HG03378 (cell line): ENCODE measurements around the gene USHBP1.

Experiments used
- ATAC-seq: cut with Tn5 transposase; IDR thresholded peaks from one replicate; pipeline ENCODE4 v1.9.1; 2021; ENCODE audit warnings: mild to moderate bottlenecking, moderate library complexity; ENCODE audit not compliant: unreplicated experiment

Gene USHBP1

GRCh38 chr19:17266589-17266974, 2.0 kb upstream of the USHBP1 start:
- peak; percentile 33 for ATAC-seq

- ATAC-seq: no peak
Measured at GRCh38 chr19:17266026-17266425, 1.5 kb upstream of the USHBP1 start.

- ATAC-seq: no peak
Measured at GRCh38 chr19:17263712-17264640, 569 bp downstream of the USHBP1 start.

DNA sequence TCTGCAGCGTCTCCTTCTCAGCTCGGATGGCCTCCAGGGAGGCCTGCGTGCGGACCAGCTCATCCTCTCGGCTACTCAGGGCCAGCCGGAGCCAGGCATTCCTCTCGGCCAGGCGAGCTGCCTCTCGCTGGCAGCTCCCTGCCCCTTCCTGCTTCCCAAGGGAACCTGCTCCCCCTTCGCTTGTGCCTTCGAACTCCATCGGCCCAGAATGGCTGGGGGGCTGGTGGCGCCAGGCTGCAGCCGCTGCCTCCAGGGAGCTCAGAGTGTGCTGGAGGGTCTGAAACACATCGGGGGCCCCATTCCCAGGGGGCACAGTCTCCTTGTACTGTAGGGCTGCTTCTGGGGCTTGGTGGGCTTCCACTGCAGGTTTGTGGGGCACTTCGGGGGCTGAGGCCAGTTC, 2.0 kb downstream of the USHBP1 start:
- ATAC-seq: no peak

DNA sequence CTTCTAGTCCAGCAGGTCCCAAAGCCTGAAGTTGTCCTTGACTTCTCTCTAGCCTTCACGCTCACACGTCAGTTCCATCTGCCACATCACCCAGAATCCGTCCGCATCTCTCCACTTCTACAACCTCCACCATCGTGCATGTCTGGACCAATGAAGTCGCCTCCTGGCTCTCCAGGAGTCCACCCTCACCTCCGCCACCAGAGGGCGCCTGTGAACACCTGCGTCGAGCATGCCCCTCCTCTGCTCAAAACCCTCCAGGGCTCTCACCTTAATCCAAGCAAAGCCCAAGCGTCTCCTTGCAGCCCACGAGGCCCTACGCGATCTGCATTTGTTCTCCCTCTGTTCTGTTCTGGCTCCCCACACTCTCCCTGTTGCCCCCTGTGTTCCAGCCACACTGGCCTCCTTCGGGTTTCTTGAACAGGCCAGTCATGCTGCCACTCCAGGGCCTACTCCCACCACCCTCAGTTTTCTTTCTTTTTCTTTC, 3.7 kb downstream of the USHBP1 start:
- ATAC-seq: peak; percentile 60

DNA sequence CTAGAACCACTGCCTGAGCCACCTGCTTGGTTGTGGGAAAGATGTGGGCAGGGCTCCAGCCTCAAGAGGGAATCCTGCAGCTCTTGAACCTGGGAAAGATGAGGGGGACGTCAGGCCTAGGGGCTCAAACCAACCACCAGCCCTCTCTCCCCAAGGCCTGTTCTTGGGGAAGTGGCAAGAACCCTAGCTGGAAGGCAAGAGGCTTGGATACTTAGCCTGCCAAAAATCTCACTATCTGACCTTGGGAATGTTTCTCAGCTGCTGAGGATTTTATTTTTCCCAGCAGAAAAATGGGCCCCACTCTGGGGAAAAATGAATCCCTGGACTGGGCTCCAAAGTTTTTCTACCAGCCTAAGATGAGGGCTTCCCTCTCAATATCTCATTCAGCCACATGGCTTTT, 4.6 kb downstream of the USHBP1 start:
- no peak for ATAC-seq

- ATAC-seq: no peak
Measured at GRCh38 chr19:17259118-17259780, 5.3 kb downstream of the USHBP1 start.

DNA sequence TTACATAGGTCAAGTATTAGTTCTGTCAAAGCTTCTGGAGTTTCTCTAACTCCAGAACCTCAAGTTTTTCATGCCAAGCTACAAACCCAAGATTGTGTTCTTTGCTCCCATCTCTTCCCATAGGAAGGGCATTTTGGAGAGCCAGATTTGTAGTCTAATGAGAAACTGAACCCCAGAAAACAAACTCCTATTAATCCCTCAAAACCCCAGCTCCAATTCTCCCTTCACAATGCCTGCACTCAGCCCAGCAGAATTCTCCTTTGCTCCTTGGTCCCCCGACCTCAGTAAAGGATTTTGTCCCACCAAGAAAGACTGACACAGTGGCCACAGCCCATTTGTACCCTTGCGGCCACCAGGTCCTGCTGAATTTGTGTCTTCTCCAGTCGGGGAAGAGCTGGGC, 8.4 kb downstream of the USHBP1 start:
- ATAC-seq: no peak

DNA sequence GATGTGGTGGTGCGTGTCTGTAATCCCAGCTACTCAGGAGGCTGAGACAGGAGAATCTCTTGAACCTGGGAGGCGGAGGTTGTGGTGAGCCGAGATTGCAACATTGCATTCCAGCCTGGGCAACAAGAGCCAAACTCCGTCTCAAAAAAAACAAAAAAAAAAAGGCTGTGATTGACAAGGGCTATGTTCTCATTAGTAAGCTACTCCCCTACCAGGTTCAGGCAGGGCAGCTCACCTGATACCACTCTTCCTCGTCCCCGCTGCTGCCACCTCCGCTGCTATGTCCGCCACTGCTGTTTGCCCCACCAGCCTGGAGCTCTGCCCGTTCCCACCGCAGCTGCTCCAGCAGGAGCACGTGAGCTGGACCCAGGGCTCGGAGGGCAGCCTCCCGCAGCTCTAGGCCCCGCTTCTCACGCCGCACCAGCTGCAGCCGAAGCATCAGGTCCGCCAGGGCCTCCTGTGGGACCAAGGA, 9.4 kb downstream of the USHBP1 start:
- ATAC-seq: no peak

DNA sequence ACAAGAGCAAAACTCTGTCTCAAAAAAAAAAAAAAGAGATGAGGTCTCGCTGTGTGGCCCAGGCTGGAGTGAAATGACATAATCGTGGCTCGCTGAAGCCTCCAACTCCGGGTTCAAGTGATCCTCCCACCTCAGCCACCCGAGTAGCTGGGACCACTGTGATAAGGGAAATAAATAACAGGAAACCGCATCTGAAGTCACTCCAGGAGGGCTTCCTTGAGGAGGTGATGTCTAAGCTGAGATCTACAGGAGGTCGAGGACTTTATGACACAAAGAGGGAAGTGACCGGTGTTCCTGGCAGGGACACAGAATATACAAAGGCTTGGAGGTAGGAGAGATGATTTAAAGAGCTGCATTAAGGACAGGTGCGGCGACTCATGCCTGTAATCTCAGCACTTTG, 9.9 kb downstream of the USHBP1 start:
- ATAC-seq: no peak

GRCh38 chr19:17249887-17250548, 14.5 kb downstream of the USHBP1 start:
- ATAC-seq: no peak

DNA sequence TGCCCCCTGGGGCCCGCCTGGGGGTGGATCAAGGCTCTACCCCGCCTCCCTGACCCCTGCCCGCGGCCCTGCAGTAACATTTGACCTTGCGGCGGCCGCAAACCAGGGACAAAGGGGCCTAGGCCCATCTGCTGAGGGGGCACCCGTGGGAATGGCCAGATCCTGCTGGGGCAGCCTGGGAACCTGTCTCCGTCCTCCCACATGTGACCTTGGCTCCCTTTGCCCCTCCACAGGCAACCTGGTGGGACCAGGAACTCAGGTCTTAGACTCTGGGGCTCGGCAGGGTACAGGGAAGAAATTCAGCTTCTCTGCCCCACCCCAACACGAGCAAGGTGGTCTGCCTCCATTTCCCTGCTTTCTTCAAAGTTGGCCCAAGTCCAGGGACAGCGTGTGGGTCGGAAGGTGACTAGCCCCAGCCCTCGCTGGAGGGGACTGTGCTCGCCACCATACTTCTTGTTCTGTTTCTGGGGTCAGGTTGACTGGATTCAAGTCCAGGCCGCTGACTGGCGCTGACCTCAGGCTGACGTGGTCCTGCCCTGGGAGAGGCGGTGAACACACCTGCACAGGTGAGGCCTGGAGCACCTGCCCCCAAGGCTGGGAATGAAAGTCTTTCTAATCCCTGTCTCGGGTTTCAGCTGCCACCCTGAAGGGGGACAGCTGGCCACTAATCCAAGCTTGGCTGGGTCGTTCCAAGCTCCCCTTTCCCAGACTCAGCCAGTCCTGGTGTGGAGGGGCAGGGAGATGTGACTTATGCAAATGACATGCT, 16.4 kb downstream of the USHBP1 start:
- no peak for ATAC-seq

DNA sequence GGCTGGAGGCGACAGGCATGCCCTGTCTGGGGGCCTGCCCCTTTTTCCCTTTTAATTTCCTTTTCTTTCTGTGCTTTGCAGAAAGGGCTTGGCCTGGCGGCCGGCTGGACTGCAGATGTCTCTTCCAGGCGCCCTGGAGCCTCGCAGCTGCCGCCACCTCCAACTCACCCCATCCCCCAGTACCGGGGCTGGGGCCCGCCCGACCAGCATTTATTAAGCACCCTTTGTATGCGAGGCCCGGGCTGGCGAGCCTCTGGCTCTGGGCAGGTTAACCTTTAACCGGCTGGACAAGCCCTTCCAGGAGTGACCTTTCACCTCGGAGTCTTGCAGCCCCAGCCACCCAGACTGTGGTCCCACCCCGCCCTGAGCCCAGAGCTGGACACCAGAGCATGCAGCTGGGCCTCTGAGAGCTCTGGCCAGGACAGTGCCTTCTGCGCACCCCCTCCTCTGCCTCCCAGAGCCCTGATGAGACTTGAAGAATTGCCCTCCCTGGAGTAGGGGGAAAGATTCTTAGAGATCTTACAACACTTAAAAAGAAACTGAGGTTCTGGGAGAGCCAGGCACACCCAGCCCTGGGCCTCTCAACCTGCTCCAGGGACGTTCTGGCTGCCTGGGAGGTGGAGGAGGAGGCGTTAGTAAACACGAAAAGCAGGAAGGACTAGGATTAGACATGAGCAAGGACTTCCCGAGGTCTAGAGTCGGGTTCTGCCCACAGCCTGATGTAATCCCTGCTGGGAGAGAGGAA, 17.7 kb downstream of the USHBP1 start:
- ATAC-seq: no peak

DNA sequence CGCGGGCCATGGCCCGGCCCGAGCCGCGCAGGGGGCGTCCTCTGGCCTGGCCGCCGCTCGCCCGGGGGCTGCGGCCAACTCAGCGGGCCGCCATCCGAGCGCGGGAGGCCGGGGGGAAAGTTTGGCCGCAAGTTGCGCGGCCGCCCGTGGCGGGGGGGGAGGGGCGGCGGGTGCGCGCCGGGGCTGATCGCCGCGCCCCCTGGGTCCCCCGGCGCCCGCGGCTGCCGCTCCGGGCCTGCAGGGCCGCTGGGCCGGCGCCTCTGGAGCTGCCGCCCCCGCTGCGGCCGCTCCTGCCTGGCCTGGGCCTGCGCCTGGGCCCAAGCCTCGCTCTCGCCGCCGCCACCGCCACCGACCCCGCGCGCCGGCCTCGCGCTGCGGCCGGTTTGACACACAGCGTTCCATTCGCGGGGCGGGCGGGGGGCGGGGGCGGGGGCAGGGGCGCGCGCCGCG, 19.0 kb downstream of the USHBP1 start, which contains the start of gene NR2F6:
TSS of gene NR2F6 (minus strand) at position 385 of the 450 bp plus-strand sequence. CDS start 699 bp downstream, outside the sequence.
- ATAC-seq: no peak

- no peak for ATAC-seq
Measured at GRCh38 chr19:17244618-17245534, 19.7 kb downstream of the USHBP1 start.

DNA sequence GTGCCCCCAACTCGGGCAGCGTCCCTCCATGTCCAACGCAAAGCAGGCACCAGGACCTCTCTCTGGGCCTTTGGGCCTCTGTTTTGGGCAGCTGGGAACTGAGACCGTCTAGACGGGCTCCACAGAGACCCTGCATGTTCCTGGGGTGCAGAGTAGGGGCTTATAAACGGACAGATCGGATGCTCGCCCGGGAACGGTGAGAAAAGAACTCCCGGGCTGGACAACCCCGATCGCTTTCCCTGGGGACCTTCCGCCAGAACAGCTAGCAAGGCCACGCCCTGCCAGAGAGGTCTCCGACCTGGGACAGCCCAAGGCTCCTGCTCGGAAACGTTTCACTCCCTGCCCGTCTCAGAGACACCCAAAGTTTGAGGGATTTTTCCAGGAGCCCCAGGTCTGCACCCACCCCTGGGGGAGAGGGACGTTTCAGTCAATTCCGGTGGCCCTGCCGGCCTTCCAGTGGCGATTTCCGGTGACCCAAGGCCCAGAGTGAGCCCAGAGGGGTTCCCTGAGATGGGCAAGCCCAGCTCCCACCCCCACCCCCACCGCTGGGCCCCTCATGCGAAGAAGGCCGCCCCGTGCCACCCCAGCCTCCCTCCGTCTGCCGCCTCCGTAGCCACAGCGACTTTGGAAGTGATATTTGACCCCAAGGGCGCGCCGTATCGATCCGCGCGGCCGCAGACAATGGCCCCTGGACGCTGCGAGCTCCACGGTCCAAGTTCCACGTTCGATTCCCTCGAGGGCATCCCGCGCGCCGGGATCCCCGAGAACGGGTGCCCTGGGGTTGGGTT, 20.5 kb downstream of the USHBP1 start:
- ATAC-seq: no peak

DNA sequence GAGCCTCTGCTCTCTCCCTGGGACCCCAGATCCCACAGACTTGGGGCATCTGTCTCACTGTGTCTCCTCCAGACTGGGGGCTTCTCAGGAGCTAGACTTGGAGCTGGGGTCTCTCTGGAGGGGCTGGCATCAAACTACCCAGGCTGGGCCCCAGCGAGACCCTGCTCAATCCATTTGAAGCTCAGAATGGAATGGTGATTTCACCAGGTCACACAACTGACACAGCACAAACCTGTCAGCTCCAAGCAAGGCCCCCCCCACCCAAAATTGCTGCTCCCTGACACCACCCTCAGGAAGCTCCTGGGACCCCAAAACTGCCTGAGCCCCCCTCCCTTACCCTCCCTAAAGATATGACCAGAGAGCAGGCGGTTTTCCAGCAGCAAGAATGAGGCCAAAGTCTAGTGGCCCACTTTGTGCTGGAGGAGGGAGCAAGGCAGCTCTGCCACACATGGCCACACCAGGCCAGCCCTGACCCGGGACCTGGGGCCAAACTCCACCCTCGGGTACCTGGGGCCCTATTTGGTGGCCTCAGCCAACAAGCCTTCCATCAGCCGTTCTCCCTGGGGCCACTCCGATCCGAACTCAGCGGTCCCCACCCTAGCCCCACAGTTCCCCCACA, 21.2 kb downstream of the USHBP1 start:
- no peak for ATAC-seq
